8988T (cell line): ENCODE data around the gene GPANK1.

Experiments used
- DNase-seq: peaks from one replicate; pipeline ENCODE4 v3.0.0; 2011

The GPANK1 gene

DNA sequence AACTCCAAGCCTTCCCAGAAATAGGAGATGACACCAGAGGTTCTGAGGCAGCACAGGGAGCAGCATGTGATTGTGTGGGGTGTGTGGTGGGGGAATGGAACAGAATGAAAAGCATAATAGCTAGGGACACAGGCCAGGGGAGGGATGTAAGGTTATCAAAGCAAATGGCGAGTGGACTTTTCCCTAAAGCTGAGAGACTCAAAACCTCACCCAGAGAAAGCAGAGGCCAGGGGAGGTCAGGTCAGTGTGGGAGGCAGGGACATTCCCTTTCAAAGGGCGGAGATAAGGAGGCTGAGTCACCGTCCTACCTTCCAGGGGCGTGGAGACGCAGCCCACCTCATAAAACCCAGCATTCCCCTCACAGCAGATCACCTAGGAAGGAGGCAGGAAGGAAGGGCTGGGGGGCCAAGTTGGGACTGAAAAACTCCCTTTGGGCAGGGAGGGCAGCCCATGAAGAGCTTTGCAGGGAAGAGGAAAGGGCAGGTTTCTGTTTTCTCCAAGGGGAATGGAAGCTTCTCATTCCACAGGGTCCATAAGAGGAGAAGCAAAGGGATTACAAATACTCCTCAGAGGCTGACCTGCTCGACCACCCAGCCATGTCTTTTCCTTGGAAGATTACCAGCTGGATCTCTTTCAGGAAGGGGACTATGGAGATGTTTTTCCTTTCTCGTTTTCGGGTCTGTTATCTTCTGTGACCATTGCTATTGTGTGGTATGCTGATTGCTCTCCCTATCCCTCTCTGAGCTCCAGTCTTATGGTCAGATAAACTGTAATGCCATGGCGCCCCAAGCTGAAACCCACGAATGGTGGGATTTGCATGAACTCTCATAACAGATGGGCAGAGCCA lies 25.7 kb upstream of the GPANK1 start:
- no peak for DNase-seq

DNA sequence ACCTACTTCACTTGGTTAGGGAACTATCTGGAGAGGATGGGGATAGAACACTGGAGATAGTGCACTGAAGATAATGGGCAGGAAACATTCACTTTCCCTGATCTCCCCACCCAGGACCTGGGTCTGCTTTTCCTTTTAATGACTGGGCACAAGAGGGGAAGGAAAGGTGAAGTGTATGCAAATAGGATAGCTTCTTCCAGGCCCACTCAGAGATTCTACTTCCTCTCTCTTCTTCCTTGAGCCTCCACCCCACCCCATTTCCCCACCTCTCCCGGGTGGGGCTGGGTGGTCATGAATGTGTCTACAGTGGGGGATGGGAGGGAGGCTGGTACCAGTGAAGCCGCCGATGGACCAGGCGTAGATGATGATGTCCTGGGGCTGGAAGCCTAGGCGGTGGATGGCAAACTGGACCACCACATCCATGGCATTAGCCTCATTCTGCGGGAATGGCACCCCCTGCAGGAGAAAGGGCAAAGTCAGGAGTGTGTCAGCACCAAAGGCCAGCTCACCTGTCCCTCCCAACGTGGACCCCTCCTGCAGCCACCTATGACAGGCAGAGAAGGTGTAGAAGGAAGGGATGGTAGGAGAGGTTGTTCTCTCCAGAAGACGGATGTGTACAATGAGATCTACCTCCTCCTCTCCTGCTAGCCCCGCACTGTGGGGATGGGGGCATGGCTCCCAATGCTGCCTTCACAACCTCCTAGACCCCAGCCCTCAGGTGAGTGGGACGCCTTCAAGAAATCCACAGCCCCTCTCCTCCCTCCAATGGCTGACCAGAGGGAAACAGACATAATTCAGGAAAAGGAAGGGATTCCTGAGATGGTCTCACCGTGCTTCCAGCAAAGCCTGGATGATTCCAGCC lies 24.7 kb upstream of the GPANK1 start:
- no peak for DNase-seq

DNA sequence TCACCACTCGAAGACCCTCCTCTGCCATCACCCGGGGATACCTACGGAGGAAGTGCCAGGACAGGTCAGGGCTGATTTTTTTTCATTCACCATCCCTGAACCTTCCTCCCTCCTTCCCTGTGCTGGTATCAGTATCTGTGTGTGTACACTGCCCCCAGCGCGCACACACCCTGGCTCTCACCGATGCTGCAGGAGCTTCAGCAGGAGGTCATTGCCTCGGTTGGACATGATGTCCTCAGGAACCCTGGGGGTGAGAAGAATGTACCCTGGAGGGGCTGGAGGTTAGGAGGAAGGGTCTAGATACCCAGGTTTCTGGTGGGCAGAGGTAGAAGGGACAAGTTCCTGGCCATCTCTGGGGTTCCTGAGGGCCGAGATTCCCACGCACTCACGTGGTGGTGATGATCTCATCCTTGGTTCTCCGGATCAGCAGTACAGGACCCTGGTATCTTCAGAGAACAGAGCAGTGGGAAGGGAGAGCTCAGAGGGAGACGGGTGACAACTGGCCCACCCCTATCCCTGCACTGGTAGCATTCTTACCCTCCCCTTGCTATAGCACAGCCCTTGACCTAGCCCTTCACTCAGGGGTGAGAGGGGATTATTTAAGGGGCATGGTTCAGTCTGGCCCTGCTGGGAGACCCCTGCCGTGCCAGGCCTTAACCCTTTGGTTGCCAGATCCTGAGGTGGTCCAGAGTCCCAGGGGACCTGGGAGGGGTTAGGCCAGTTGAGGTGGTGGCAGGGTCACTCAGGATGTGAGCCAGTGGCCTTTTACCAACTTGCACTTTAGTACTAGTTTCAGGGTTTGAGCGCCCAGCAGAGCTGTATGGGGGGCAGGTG lies 23.3 kb upstream of the GPANK1 start:
- DNase-seq, result no peak

DNA sequence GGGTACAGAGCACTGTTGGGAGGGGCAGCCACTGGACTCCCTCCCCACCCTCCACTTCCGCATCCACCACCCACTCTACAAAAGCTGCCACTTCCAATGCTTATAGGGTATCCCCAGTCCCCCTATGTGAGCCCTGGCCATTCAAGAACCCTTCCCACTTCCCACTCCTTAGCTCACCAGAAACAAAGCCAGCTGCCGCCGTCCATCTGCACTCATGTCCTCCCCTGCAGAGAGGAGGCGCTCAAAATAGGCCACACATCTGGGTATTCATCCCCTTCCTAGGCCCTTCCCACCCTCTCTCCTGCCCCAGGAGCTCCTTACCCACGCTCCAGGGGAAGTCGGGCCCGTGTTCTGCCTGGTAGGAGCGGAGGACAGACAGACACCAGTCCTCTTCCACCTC lies 22.5 kb upstream of the GPANK1 start:
- no peak for DNase-seq

DNA sequence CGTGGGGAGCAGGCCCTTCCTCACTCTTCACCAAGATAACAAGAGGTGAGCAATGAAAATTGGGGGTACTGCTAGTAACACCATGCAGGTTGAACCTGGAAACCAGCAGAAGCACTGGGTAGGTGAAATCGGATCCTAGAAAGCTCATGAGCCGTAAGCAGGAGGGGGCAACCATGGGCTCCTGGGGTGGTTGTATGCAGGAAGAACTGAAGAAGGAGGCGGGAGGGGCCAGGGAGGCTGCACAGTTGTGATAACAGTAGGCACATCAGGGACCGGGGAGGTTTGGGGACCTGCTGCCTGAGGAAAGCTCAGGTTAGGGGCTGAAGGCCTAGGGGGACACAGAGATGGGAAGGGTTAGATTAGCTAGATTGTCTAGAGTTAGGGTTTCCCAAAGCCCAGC lies 21.7 kb upstream of the GPANK1 start:
- no peak for DNase-seq

DNA sequence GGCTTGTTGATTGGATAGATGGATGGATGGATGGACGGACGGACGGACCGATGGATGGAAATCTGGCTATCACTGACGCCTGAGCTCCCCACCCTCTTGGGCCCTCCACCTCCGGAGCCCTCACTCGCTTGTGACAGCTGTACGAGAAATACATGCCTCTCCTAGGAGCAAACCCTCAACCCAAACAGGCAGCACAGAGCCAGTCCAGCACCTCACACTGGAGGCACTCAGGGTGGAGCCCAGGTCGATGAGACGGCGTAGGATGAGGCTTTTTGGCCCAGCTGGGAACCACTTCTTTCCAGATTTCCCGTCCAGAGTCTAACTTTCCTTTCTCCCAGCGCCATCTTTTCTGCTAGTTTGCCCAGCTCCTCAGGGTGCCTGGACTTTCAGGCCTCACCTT lies 18.8 kb upstream of the GPANK1 start:
- DNase-seq, result no peak

DNA sequence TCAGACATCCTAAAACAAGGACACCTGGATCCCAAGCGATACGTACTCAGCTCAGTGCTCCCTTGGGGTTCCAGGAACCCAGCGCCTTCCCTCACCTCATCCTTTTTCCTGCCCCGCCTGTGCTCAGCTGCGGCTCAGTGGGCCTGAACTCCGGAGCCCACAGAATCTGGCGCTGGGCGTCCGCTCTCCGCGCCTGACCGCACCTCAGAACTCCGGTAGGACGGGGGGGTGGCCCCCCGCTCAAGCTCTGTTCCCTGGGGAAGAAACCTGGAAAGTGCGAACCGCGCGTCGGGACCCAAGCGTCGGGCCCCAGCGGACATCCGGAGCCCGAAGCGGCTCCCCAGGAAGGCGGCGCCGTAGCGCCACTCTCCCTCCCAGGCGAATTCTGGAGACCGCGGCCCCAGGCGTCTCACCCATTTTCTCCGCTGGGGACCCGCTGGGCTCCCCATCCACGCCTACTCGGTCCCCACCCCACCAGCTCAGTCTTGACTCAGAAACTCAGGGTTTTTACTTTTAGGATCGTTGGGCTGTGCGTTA lies 16.4 kb upstream of the GPANK1 start:
- DNase-seq, result peak; percentile 76

DNA sequence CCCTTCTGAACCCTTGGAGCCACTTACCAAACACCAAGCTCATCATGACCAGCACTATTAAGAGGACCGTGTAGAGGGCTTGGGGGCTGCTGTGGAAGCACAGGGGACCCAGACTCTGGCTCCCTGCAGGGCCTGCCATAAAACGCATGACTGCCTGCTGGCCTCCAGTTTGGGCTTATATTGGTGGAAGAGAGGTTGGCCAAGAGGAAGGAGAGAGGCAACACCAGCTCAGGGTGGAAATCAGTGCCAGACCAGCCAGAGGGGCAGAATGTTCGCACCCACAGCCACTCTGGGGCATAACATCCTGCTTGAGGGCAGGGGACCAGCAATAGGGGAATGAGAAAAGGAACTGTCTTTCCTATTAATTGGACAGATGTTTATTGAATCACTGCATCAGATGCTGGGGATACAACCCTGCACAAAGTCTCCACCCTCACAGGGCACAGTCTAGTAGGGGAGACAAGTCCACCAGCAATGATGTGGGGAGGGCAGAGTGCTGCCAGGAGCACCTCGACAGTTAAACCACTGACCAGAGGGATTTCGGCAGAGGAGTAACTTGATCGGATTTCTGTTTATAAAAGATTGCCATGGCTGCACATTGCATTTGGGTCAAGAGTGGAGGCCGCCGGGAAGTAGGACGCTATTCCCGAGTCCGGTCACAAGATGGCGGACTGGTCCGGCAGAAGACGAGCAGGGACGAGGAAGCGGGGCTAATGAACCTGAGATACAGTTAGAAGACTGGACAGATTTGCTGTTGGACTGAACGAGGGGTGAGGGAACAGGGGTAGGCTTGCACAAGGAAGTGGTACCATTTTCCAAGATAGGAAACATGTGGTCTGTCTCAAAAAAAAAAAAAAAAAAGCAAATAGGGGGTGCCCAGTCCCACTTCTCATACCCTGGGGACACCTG lies 15.7 kb upstream of the GPANK1 start, which contains the start of gene LY6G5C:
TSS of gene LY6G5C (minus strand) at position 842 of the 909 bp plus-strand sequence. CDS start at position 148, 694 bp downstream.
- DNase-seq, result peak; percentile 63

DNA sequence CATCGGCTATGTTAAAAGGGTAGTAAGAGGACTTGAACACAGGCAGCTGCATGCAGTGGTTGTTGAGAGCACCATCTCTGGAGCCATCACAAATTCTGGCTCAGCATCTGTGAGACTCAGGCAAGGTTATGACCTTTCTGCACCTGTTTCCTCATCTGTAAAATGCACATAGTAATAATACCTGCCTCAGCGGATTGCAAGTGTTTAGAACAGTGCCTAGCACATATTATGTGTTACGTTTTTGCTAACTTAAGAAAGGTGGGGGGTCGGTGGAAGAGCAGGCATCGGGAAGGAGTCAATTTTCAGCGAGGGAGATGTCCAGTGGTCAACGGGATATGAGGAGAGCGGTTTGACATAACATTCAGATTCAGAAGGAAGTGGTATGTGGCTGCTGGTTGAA lies 13.2 kb upstream of the GPANK1 start:
- no peak for DNase-seq

DNA sequence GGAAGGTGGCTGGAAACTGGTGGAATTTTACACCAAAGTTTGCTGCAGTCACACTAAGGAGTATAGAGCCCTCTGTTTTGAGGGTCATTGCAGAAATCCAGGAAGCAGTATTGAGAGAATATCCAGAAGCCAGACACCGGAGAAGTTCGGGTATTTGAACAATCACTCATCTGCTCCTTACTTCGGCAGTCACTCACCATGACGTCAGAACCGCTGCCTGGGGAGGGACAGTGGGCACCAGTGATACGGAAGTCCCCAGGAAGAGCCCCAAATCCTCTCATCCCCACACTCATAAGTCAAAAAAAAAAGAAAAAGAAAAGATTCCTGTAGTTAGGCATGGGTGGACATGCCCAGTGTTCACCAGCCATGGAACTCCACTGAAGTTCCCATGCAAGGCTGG lies 12.1 kb upstream of the GPANK1 start:
- DNase-seq, result no peak

DNA sequence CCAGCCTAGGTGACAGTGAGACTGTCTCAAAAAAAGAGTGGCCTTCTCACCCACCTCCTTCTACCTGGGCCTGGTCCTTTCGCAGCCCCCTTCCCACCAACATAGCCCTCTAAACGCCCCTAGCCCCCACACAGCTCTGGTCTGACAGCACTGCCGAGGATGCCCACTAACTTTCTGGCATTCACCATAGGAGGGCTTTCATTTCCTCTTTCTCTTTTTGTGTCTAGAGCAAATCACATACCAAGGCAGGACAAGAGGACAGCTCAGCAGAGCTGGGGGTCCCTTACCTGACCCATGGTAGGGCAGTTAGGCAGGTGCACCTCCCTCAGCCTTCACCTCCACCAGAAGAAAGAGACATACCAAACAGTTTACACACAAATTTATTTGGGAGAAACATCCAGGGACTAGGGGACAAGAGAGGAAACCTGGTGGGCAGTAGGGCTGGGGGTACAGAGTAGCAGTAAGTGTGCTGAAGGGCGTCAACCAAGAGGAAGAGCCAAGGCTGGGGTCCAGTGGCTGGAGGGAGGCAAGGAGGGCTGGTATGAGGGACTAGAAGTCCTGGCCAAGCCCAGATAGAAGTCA lies 11.6 kb upstream of the GPANK1 start:
- DNase-seq, result no peak

DNA sequence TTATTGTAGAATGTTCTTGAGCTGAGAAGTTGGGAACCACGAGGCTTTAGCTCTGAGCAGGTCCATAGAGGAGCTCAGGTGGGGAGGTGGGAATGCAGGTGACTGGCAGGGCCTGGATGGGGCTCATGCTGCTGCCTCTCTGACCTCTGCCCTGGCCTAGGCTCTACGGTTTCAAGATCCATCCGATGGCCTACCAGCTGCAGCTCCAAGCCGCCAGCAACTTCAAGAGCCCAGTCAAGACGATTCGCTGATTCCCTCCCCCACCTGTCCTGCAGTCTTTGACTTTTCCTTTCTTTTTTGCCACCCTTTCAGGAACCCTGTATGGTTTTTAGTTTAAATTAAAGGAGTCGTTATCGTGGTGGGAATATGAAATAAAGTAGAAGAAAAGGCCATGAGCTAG lies 4.9 kb upstream of the GPANK1 start, which contains the start of gene LY6G5B:
TSS of gene LY6G5B (plus strand) at position 301 of the 400 bp plus-strand sequence. CDS start 975 bp downstream, outside the sequence.
- DNase-seq, result no peak

DNA sequence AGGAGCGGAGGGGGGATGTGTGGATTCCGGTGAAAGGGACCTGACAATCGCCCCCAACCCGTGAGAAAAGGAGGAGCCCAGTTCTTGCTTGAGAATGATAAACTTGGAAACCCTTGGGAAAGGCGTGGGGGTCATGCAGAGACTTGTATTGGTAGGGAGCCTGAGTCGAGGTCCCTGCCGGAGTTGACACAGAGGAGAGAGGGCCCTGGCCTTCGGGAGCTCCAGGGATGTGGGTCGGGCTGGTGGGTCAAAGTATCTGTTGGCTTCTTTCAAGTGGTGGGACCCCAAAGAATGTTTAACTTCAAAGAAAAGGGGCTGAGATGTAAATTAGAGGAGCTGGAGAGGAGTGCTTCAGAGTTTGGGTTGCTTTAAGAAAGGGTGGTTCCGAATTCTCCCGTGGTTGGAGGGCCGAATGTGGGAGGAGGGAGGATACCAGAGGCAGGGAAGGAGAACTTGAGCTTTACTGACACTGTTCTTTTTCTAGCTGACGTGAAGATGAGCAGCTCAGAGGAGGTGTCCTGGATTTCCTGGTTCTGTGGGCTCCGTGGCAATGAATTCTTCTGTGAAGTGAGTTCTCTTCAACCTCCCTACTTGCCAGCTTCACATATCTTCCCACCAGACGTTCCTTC lies 1.7 kb upstream of the GPANK1 start:
- no peak for DNase-seq

DNA sequence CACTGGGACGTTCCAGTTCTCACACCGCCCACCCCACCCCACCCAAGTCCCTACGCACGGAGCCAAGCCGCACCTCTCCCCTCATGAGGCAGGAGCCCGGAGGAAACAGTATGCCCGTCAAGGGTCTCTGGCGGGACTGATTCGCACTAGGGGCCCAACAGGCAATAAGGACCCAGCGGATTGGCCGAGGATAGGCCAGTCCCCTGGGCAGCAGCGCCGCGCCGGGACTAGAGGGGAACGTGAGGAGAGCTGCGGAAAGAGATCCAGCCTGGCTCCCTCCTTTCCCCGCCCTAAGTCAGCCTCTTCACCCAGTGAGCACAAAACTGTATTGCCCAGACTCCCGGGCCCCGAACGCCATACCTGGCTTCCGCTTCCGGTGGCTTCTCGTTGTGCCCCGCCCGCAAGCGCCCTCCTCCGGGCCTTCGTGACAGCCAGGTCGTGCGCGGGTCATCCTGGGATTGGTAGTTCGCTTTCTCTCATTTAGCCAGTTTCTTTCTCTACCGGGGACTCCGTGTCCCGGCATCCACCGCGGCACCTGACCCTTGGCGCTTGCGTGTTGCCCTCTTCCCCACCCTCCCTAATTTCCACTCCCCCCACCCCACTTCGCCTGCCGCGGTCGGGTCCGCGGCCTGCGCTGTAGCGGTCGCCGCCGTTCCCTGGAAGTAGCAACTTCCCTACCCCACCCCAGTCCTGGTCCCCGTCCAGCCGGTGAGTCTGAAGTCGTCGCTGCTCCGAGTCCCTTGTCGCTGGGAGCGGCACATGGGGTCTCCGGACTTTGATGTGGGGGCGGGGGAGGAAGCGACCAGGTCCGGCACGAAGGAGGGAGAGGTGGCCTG lies 922 bp upstream of the GPANK1 start, which contains the start of gene CSNK2B:
TSS of gene CSNK2B (plus strand) at position 580 of the 836 bp plus-strand sequence. CDS start 752 bp downstream, outside the sequence.
- DNase-seq, result peak; percentile 95

DNA sequence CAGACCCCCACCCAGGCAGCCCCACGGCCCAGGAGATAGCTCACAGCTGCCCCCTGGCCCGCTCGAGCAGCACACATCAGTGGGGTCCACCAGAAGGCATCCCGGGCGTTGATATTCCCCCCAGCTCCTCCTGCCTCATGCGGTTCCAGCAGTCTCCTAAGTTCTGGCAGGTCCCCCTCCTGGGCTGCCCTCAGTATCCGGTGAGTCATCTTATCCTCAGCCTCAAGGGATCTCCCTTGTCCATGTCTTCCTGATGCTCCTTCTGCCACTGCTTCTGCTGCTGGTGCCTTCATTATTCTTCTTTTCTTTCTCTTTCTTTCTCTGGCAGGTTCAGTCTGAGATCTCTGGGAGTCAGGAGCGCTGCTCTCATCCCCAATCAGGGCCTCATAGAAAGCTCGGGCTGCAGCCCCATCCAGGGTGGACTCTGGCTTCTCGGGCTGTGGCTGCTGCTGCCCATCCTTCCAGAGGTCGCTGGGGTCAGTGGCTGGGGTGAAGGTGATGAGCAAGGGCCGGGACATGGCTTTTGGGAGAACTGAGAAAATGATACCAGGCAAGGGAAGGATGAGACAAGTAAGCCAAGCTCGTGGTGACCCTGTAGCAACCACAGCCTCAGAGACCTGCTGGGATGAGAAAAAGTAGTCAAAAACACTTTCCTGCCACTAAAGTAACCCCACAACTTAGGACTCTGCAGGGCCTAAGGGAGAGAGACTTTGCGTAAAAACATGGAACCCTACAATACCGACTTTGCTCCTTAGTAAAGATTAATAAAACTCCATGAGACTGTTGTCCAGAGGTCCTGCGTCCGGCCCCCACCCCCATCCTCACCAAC lies 622 bp downstream of the GPANK1 start:
- DNase-seq, result peak; percentile 70

DNA sequence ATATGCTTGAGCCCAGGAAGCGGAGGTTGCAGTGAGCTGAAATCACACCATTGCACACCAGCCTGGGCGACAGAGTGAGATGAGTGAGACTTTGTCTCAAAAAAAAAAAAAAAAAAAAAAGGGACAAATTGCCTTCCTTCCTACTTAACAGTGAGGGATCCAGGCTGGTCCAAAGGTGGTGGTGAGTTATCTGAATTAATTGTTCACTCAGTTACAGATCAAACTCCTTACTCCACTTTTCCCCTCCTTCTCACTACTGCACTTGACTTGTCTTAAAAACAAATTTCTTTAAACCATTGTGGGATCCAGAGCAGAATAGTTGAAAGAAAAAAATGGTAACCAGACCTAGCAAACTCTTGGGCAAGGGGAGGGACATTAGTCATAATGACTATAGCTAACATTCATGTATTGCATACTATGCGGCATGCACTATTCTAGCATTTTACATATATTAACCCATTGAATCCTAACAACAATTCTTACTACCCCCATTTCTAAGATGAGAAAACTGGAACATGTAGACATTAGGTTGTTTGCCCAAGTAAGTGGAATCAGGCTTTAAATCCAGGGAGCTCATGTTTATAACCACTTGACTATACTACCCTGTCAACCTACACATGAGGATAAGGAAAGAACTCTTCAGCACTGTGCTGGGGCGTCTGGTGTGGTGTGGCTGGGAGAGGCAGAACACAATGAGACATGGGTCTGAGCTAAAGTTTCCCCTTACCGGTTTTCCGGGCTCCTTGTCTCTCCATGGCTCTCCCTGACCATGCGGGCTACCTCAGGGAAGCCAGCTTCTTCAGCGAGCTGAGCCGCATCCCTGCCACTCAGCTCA lies 1.5 kb downstream of the GPANK1 start:
- DNase-seq, result no peak

DNA sequence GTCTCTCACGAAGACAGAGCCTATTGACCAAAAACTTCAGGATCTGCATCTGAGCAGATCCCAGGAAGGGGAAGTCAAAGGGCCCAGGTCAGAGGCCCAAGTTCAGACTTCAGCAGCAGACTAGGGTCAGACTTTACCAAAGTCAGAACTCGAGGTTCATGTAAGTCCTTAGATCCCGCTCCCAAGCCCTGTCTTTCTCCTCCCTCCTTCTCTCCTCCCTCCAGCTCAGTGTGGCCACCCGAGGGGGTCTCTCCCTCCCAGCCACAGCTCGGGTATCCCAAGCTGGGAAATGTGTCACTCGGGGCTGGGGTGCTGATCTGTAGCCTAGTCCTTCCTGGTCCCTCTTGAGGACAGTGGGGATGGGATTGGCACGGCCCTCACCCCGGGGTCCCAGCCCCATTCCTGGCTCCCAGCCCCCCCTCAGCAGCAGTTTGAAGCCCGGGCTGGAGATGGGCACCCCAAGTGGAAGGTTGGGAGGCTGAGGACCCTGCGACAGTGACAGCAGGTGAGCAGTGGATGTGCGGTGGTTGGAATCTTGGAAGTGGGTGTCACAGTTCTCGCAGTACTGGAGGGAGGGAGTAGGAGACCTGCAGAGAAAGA lies 2.6 kb downstream of the GPANK1 start:
- no peak for DNase-seq
